Endothelial cell of umbilical vein (primary cell): ENCODE data around the gene FBXL13. TPM values are rescaled to one million over a fixed set of nuclear protein-coding genes. Genes with fewer than 3 reads are reported as not detected.

Experiments used
- BruUV-seq: library from RNA; stranded (reverse); fragments of 400-500 nt; replicated peaks from 2 replicates; lab custom pipeline; 2021; lab: Mats Ljungman, UMichigan
- CTCF ChIA-PET: fragments of 300-600, 350-600 bp; sonication (Branson Sonifier 250); formaldehyde crosslinking; loops from one replicate; lab custom pipeline; 2021; ENCODE audit warnings: antibody characterized with exemption, inconsistent platforms; lab: Charles Lee
- POLR2A ChIA-PET: fragments of 300-600, 350-600 bp; sonication (Branson Sonifier 250); formaldehyde crosslinking; loops from one replicate; lab custom pipeline; 2021; ENCODE audit warnings: antibody characterized with exemption, inconsistent platforms; lab: Charles Lee
- DNase-seq: peaks from one replicate; pipeline ENCODE4 v3.0.0-alpha.2; 2011; ENCODE audit warnings: low read depth, low spot score
- FAIRE-seq: peaks from 2 replicates; lab custom pipeline; 2011; peaks lifted over from hg19 to GRCh38; lab: Jason Lieb, UNC
- H2AFZ ChIP-seq: 2 replicates; pipeline ENCODE4 v1.6.0; 2012; ENCODE audit warnings: low read depth, low read length, control low read depth, inconsistent platforms
- H3K27ac ChIP-seq: 2 replicates; pipeline ENCODE4 v1.5.1; 2011; ENCODE audit warnings: low read depth, mild to moderate bottlenecking, control low read depth, low read length, moderate library complexity; ENCODE audit not compliant: insufficient read depth
- H3K27me3 ChIP-seq, 2 experiments: 2 replicates each; pipeline versions ENCODE4 v1.6.0 to v1.6.1; 2011; ENCODE audit warnings: low read length in 2 of 2, mixed read lengths in 1 of 2; ENCODE audit not compliant: control insufficient read depth in 2 of 2, insufficient read depth in 2 of 2
- H3K36me3 ChIP-seq, 2 experiments: 2 replicates in 1 of 2; 3 replicates in 1 of 2; pipeline ENCODE4 v1.5.1; 2011; ENCODE audit warnings: low read length in 2 of 2, mild to moderate bottlenecking in 1 of 2, moderate library complexity in 1 of 2; ENCODE audit not compliant: control insufficient read depth in 2 of 2, insufficient read depth in 2 of 2; ENCODE audit errors: extremely low read depth in 1 of 2
- H3K4me1 ChIP-seq: 3 replicates; pipeline ENCODE4 v1.5.1; 2011; ENCODE audit warnings: mild to moderate bottlenecking, low read length; ENCODE audit not compliant: control insufficient read depth, insufficient read depth; ENCODE audit errors: extremely low read depth
- H3K4me2 ChIP-seq: 2 replicates; pipeline ENCODE4 v1.6.1; 2011; ENCODE audit warnings: low read length, control low read depth, mixed read lengths; ENCODE audit not compliant: insufficient read depth
- H3K4me3 ChIP-seq, 3 experiments: fragments of 200-600 bp in 1 of 3; sonication (generic), shearing (Covaris generic) in 1 of 3; replicated peaks in 1 of 3; 2 replicates each; pipeline ENCODE4 v1.5.1; 2011 to 2016; ENCODE audit warnings: control low read depth in 3 of 3, low read length in 3 of 3, mild to moderate bottlenecking in 2 of 3, inconsistent platforms in 1 of 3, low read depth in 1 of 3, moderate library complexity in 1 of 3; ENCODE audit not compliant: insufficient read depth in 1 of 3
- H3K79me2 ChIP-seq: 2 replicates; pipeline ENCODE4 v1.6.0; 2012; ENCODE audit warnings: low read length, inconsistent platforms; ENCODE audit not compliant: control insufficient read depth, insufficient read depth
- H3K9ac ChIP-seq: replicated peaks from 2 replicates; pipeline ENCODE3; 2011; ENCODE audit warnings: low read length, control low read depth; ENCODE audit not compliant: insufficient read depth; ENCODE audit errors: extremely low read depth
- H3K9me1 ChIP-seq: replicated peaks from 3 replicates; pipeline ENCODE4 v1.6.0; 2011; ENCODE audit warnings: mild to moderate bottlenecking, low read length; ENCODE audit not compliant: control insufficient read depth, insufficient read depth; ENCODE audit errors: extremely low read depth
- H3K9me3 ChIP-seq: replicated peaks from 2 replicates; pipeline ENCODE4 v1.5.1; 2012; ENCODE audit warnings: low read length, inconsistent platforms; ENCODE audit not compliant: control insufficient read depth, insufficient read depth
- H4K20me1 ChIP-seq: replicated peaks from 2 replicates; pipeline ENCODE3; 2011; ENCODE audit warnings: mild to moderate bottlenecking, low read length; ENCODE audit not compliant: control insufficient read depth, insufficient read depth; ENCODE audit errors: extremely low read depth
- CTCF ChIP-seq, 2 donors: IDR thresholded peaks; 1 replicate in 1 of 2; 2 replicates in 1 of 2; pipeline ENCODE4 v1.5.1; 2011; ENCODE audit warnings: low read length in 2 of 2, mild to moderate bottlenecking in 2 of 2, moderate library complexity in 2 of 2, control low read depth in 1 of 2, inconsistent platforms in 1 of 2, low read depth in 1 of 2; ENCODE audit not compliant: insufficient read depth in 1 of 2; ENCODE audit errors: extremely low read depth in 1 of 2
- EZH2 ChIP-seq: IDR thresholded peaks from 2 replicates; pipeline ENCODE4 v1.6.1; 2012; ENCODE audit warnings: borderline replicate concordance, low read depth, mild to moderate bottlenecking, moderate library complexity, low read length, inconsistent platforms; ENCODE audit not compliant: severe bottlenecking
- FOS ChIP-seq: IDR thresholded peaks from 2 replicates; pipeline ENCODE4 v1.6.1; 2011; ENCODE audit warnings: mild to moderate bottlenecking, low read length, moderate library complexity, borderline replicate concordance; ENCODE audit not compliant: insufficient read depth
- GATA2 ChIP-seq: IDR thresholded peaks from 2 replicates; pipeline ENCODE4 v1.7.0; 2011; ENCODE audit warnings: low read depth, mild to moderate bottlenecking, moderate library complexity, mixed read lengths, low read length; ENCODE audit not compliant: insufficient read length, insufficient read depth
- JUN ChIP-seq: IDR thresholded peaks from 2 replicates; pipeline ENCODE4 v1.6.1; 2011; ENCODE audit warnings: borderline replicate concordance, low read depth; ENCODE audit not compliant: insufficient read length, insufficient read depth
- MAX ChIP-seq: IDR thresholded peaks from 2 replicates; pipeline ENCODE4 v1.6.1; 2011; ENCODE audit not compliant: insufficient read depth, insufficient read length
- MYC ChIP-seq: IDR thresholded peaks from one replicate; pipeline ENCODE4 v1.6.1; 2011; ENCODE audit warnings: mild to moderate bottlenecking, low read depth, low read length
- POLR2A ChIP-seq: IDR thresholded peaks from 2 replicates; pipeline ENCODE4 v1.6.1; 2012; ENCODE audit warnings: low read depth, mild to moderate bottlenecking, control low read depth, low read length
- POLR2AphosphoS5 ChIP-seq: IDR thresholded peaks from 2 replicates; pipeline ENCODE4 v1.6.1; 2012; ENCODE audit warnings: low read depth, mild to moderate bottlenecking, control low read depth, low read length, moderate library complexity; ENCODE audit not compliant: insufficient read depth
- dilution Hi-C: fragments of 300-500 bp; cut with MboI; formaldehyde crosslinking; loops from one replicate; pipeline ENCODE4 v1.15.0; 2019; ENCODE audit warnings: low sequenced_read_pairs; ENCODE audit not compliant: extremely low pct_ligation_motif_present
- intact Hi-C: fragments of 100-400 bp; cut with micrococcal nuclease; formaldehyde crosslinking; loops from one replicate; pipeline ENCODE4 v1.10.0; 2022
- polyA plus RNA-seq, 4 experiments: library from polyadenylated mRNA; depleted of rRNA in 3 of 4; stranded (reverse) in 3 of 4; unstranded in 1 of 4; fragments of >200 nt; gene quantifications; 2 replicates each; pipeline versions ENCODE4 v1.2.1 to v1.2.3, GENCODE V29; 2011 to 2012; ENCODE audit warnings: missing spikeins in 1 of 4
- total RNA-seq: library from RNA; stranded (reverse); gene quantifications from 2 replicates; pipeline ENCODE4 v1.2.3, GENCODE V29; 2021

FBXL13 gene
- total and polyA plus RNA-seq, 2 donors (not counting 3 experiments of a cell fraction or from before 2014, with no cell fraction given) = 3.9 to 4.6 TPM

- peak; percentile 46 for DNase-seq
- Histone ChIP-seq H3K4me2 (no peak overlapping the region), H3K79me2 (no peaks in the 10 kb centered on the region), H2AFZ (no peak overlapping the region), H3K27me3 (no peaks in the 10 kb centered on the region), H3K4me1 (peaks cover 20% of the 10 kb centered on the region), H3K36me3 (no peaks in the 10 kb centered on the region), H3K9me1 (no peaks in the 10 kb centered on the region), H3K9me3 (no peaks in the 10 kb centered on the region), H3K27ac (no peak overlapping the region), H3K4me3 (no peak overlapping the region), H3K9ac (no peak overlapping the region), H4K20me1 (no peaks in the 10 kb centered on the region)
- CTCF ChIA-PET = interaction anchor here (0.7 to 3.0 kb wide), 9 partner anchors 11 to 146 kb away, joined by 3 to 17 read pairs (median 4); no protein-coding TSS in a partner anchor
- BruUV-seq = no TSS peak
- dilution Hi-C loops = no loop called here
- POLR2A ChIA-PET = no interaction called here
- intact Hi-C loops = no loop called here
- TF ChIP-seq MAX (no peak), FOS (peak; percentile 43)
- FAIRE-seq = peak; percentile 44
Observed at GRCh38 chr7:102916426-102916825, 158.2 kb downstream of the FBXL13 start.

GRCh38 chr7:102914585-102914984 lies 160.0 kb downstream of the FBXL13 start:
- Histone ChIP-seq H3K36me3 (no peaks in the 10 kb centered on the region), H3K27me3 (no peaks in the 10 kb centered on the region), H3K4me3 (no peak overlapping the region), H3K9me3 (no peaks in the 10 kb centered on the region), H3K4me1 (peaks cover 20% of the 10 kb centered on the region), H3K79me2 (no peaks in the 10 kb centered on the region), H3K9ac (no peak overlapping the region), H3K9me1 (no peaks in the 10 kb centered on the region), H3K27ac (no peak overlapping the region), H3K4me2 (no peak overlapping the region), H4K20me1 (no peaks in the 10 kb centered on the region), H2AFZ (no peak overlapping the region)
- ChIA-PET CTCF (no interaction called here), POLR2A (no interaction called here)
- TF ChIP-seq FOS (no peak), CTCF (IDR thresholded peaks at IDR 0.05; ENCODE audit: extremely low read depth in 1 of 2, insufficient read depth in 1 of 2, low read depth in 1 of 2, low read length in 2 of 2) (no peak), POLR2A (no peak), MYC (no peak), JUN (no peak), MAX (no peak), EZH2 (no peak), GATA2 (no peak), POLR2AphosphoS5 (no peak)
- FAIRE-seq (no peak), DNase-seq (no peak)
- dilution Hi-C loops (no loop called here), intact Hi-C loops (no loop called here)
- BruUV-seq = no TSS peak
